Measurements from ENCODE around the gene SFMBT2. TPM values are rescaled to one million over a fixed set of nuclear protein-coding genes. Genes with fewer than 3 reads are reported as not detected.

SFMBT2 gene
- total and polyA plus RNA-seq, 2 of the 13 experiments (the other 11 are each of a cell fraction or from before 2014, with no cell fraction given), result 0.01 to 0.02 TPM

GRCh38 chr10:7359954-7360353 lies 50.9 kb downstream of the SFMBT2 start (continued):
- TF ChIP-seq ZNF232 (CRISPR knock-in tag; IDR thresholded peaks at IDR 0.05; ENCODE audit: borderline replicate concordance) (no peak), CERS6 (CRISPR knock-in tag; IDR thresholded peaks at IDR 0.05) (no peak)

GRCh38 chr10:7359356-7359755 lies 51.5 kb downstream of the SFMBT2 start:
- Histone ChIP-seq H3K9me3 (ENCODE audit: low read length) (no peaks in the 10 kb centered on the region), H3K27ac (ENCODE audit: extremely low read length, insufficient read depth, low read length) (no peak overlapping the region), H3K4me1 (ENCODE audit: insufficient read depth, low read length) (no peaks in the 10 kb centered on the region), H3K36me3 (replicated peaks in 1 of 2; ENCODE audit: control insufficient read depth in 1 of 2, insufficient read depth in 2 of 2, low read length in 2 of 2) (no peaks in the 10 kb centered on the region), H2AFZ (ENCODE audit: low read length) (no peak overlapping the region), H3K4me2 (ENCODE audit: low read depth, low read length) (no peak overlapping the region), H3K79me2 (ENCODE audit: insufficient read depth, low read length) (no peaks in the 10 kb centered on the region), H3K27me3 (ENCODE audit: control insufficient read depth in 1 of 2, insufficient read depth in 2 of 2, low read length in 2 of 2) (no peaks in the 10 kb centered on the region; a peak in 2 of 5 replicates), H3K9ac (ENCODE audit: insufficient read depth, low read depth, low read length) (no peak overlapping the region), H4K20me1 (ENCODE audit: insufficient read depth, low read length) (no peaks in the 10 kb centered on the region), H3K4me3 (replicated peaks in 1 of 3; ENCODE audit: insufficient read depth in 1 of 3, low read depth in 2 of 3, low read length in 3 of 3) (no peak overlapping the region)
- in situ Hi-C loops (cut with HindIII; ENCODE audit: extremely low pct_ligation_motif_present, low pct_unique_long_range_greater_than_20kb) (no loop called here), intact Hi-C loops (cut with micrococcal nuclease; ENCODE audit: unreplicated experiment) (no loop called here)
- POLR2A ChIA-PET, result no interaction called here
- FAIRE-seq, result no peak
- DNase-seq (ENCODE audit: low spot score), result no peak
- WGBS (ENCODE audit: low lambda C conversion rate), result 25% methylated on average over 7 of the region's 7 CpGs
- no TSS peak for BruUV-seq (replicated peaks)
- ATAC-seq, result no peak
- CTCF ChIA-PET (ENCODE audit: low intra/inter-chr PET ratio, low total read pairs), result no interaction called here
- TF ChIP-seq FOSL2 (CRISPR knock-in tag; IDR thresholded peaks at IDR 0.05), result no peak
- TF ChIP-seq USF2 (IDR thresholded peaks at IDR 0.05; ENCODE audit: low read depth, low read length), result no peak
- no peak for TF ChIP-seq USF2 (CRISPR knock-in tag; IDR thresholded peaks at IDR 0.05; ENCODE audit: borderline replicate concordance)
- TF ChIP-seq NFYC (CRISPR knock-in tag; IDR thresholded peaks at IDR 0.05), result no peak
- TF ChIP-seq PITX1 (CRISPR knock-in tag; IDR thresholded peaks at IDR 0.05), result no peak
- no peak for TF ChIP-seq ZNF354B (CRISPR knock-in tag; IDR thresholded peaks at IDR 0.05)
- no peak for TF ChIP-seq ZNF784 (CRISPR knock-in tag; IDR thresholded peaks at IDR 0.05; ENCODE audit: borderline replicate concordance)
- no peak for TF ChIP-seq ZNF101 (CRISPR knock-in tag; IDR thresholded peaks at IDR 0.05; ENCODE audit: borderline replicate concordance, low read depth)
- no peak for TF ChIP-seq ELF1 (CRISPR knock-in tag; IDR thresholded peaks at IDR 0.05)
- TF ChIP-seq ZSCAN21 (CRISPR knock-in tag; IDR thresholded peaks at IDR 0.05; ENCODE audit: borderline replicate concordance), result no peak
- no peak for TF ChIP-seq ZNF543 (CRISPR knock-in tag; IDR thresholded peaks at IDR 0.05)
- no peak for TF ChIP-seq ZBTB10 (CRISPR knock-in tag; IDR thresholded peaks at IDR 0.05; ENCODE audit: borderline replicate concordance)
- TF ChIP-seq SOX6 (IDR thresholded peaks at IDR 0.05), result no peak
- TF ChIP-seq SOX6 (CRISPR knock-in tag; IDR thresholded peaks at IDR 0.05), result no peak
- no peak for TF ChIP-seq MYPOP (CRISPR knock-in tag; IDR thresholded peaks at IDR 0.05)

All from HepG2 (cell line).